H1 (cell line): ENCODE data around the gene CCDC137. TPM values are rescaled to one million over a fixed set of nuclear protein-coding genes. Genes with fewer than 3 reads are reported as not detected.

ENCODE experiments used
- CTCF ChIA-PET: fragments of 300-600 bp; sonication (Branson Sonifier 250); formaldehyde crosslinking; loops from one replicate; lab custom pipeline; 2021; ENCODE audit not compliant: partially characterized antibody; lab: Charles Lee
- POLR2A ChIA-PET: fragments of 300-600 bp; sonication (Branson Sonifier 250); formaldehyde crosslinking; loops from one replicate; lab custom pipeline; 2021; ENCODE audit warnings: inconsistent platforms; ENCODE audit not compliant: partially characterized antibody; lab: Charles Lee
- DNase-seq, 2 experiments: peaks; one replicate each; pipeline versions ENCODE4 v3.0.0 to v3.0.0-alpha.2; 2010 to 2022; ENCODE audit warnings: low spot score in 2 of 2, low read depth in 1 of 2, mixed read lengths in 1 of 2
- FAIRE-seq: peaks from 2 replicates; lab custom pipeline; 2011; peaks lifted over from hg19 to GRCh38; lab: Jason Lieb, UNC
- H2AFZ ChIP-seq: 2 replicates; pipeline ENCODE4 v1.8.1; 2012; ENCODE audit warnings: low read length, inconsistent platforms
- H2AK5ac ChIP-seq: 2 replicates; pipeline ENCODE4 v1.6.1; 2013; ENCODE audit warnings: low read depth, low read length
- H2BK120ac ChIP-seq: replicated peaks from 2 replicates; pipeline ENCODE3; 2013; ENCODE audit warnings: low read depth, low read length, inconsistent platforms
- H2BK12ac ChIP-seq: 2 replicates; pipeline ENCODE4 v1.6.1; 2013; ENCODE audit warnings: low read depth, low read length
- H2BK15ac ChIP-seq: 2 replicates; pipeline ENCODE4 v1.6.1; 2013; ENCODE audit warnings: low read length
- H2BK20ac ChIP-seq: 2 replicates; pipeline ENCODE4 v1.6.1; 2013; ENCODE audit warnings: low read length
- H2BK5ac ChIP-seq: 2 replicates; pipeline ENCODE4 v1.6.1; 2013; ENCODE audit warnings: low read depth, low read length
- H3K14ac ChIP-seq: 2 replicates; pipeline ENCODE4 v1.6.1; 2013; ENCODE audit warnings: inconsistent platforms; ENCODE audit not compliant: insufficient read length
- H3K18ac ChIP-seq: 2 replicates; pipeline ENCODE4 v1.6.1; 2013; ENCODE audit warnings: low read length; ENCODE audit errors: extremely low read depth
- H3K23ac ChIP-seq: 2 replicates; pipeline ENCODE4 v1.6.1; 2013; ENCODE audit warnings: inconsistent platforms; ENCODE audit not compliant: insufficient read length
- H3K23me2 ChIP-seq: 2 replicates; pipeline ENCODE4 v1.6.1; 2013; ENCODE audit warnings: low read depth, low read length
- H3K27ac ChIP-seq: 2 replicates; pipeline ENCODE4 v1.6.1; 2011; ENCODE audit warnings: low read depth, low read length, inconsistent platforms
- H3K27me3 ChIP-seq, 4 experiments: replicated peaks in 1 of 4; 1 replicate in 1 of 4; 2 replicates in 3 of 4; pipeline versions ENCODE4 v1.6.1 to v1.8.1; 2011 to 2013; ENCODE audit warnings: low read length in 3 of 4, mild to moderate bottlenecking in 3 of 4, inconsistent platforms in 2 of 4, mixed read lengths in 2 of 4, moderate library complexity in 1 of 4; ENCODE audit not compliant: control insufficient read depth in 3 of 4, insufficient read depth in 3 of 4; ENCODE audit errors: extremely low read depth in 1 of 4
- H3K36me3 ChIP-seq, 4 experiments: 2 replicates each; pipeline versions ENCODE4 v1.6.1 to v1.8.1; 2011 to 2013; ENCODE audit warnings: mild to moderate bottlenecking in 4 of 4, low read length in 3 of 4, moderate library complexity in 2 of 4, control low read depth in 1 of 4, inconsistent platforms in 1 of 4; ENCODE audit not compliant: insufficient read depth in 4 of 4, control insufficient read depth in 2 of 4
- H3K4ac ChIP-seq: replicated peaks from 2 replicates; pipeline ENCODE3; 2013; ENCODE audit warnings: low read length, low read depth, mixed read lengths, inconsistent platforms; ENCODE audit not compliant: insufficient read length
- H3K4me1 ChIP-seq, 4 experiments: replicated peaks in 1 of 4; 1 replicate in 1 of 4; 2 replicates in 3 of 4; pipeline versions ENCODE4 v1.6.1 to v1.8.1; 2011 to 2013; ENCODE audit warnings: low read length in 3 of 4, inconsistent platforms in 2 of 4, mixed read lengths in 1 of 4; ENCODE audit not compliant: insufficient read depth in 4 of 4, control insufficient read depth in 3 of 4
- H3K4me2 ChIP-seq, 2 experiments: 2 replicates each; pipeline versions ENCODE4 v1.6.1 to v1.8.1; 2011 to 2013; ENCODE audit warnings: low read depth in 2 of 2, low read length in 2 of 2, control low read depth in 1 of 2, inconsistent platforms in 1 of 2, mild to moderate bottlenecking in 1 of 2; ENCODE audit not compliant: insufficient read depth in 1 of 2
- H3K4me3 ChIP-seq, 4 experiments: fragments of 200-600, 300-600 bp in 1 of 4; sonication (generic), shearing (Covaris generic), sonication (Bioruptor Twin) in 1 of 4; 2 replicates each; pipeline versions ENCODE4 v1.5.1 to v1.8.1; 2011 to 2016; ENCODE audit warnings: low read length in 4 of 4, low read depth in 3 of 4, control low read depth in 2 of 4, inconsistent platforms in 2 of 4, mild to moderate bottlenecking in 2 of 4, mixed read lengths in 1 of 4, moderate library complexity in 1 of 4; ENCODE audit not compliant: insufficient read depth in 2 of 4; ENCODE audit errors: extremely low read depth in 1 of 4
- H3K56ac ChIP-seq: replicated peaks from 2 replicates; pipeline ENCODE3; 2013; ENCODE audit warnings: low read depth, mild to moderate bottlenecking, mixed read lengths, low read length, inconsistent platforms; ENCODE audit not compliant: insufficient read length
- H3K79me1 ChIP-seq: 2 replicates; pipeline ENCODE4 v1.6.1; 2013; ENCODE audit warnings: low read depth, low read length, control low read depth
- H3K79me2 ChIP-seq, 2 experiments: 2 replicates each; pipeline versions ENCODE4 v1.6.1 to v1.8.1; 2012 to 2013; ENCODE audit warnings: low read length in 2 of 2, mild to moderate bottlenecking in 2 of 2, inconsistent platforms in 1 of 2; ENCODE audit not compliant: insufficient read depth in 2 of 2, control insufficient read depth in 1 of 2
- H3K9ac ChIP-seq, 4 experiments: replicated peaks in 1 of 4; 1 replicate in 1 of 4; 2 replicates in 3 of 4; pipeline versions ENCODE4 v1.6.1 to v1.8.1; 2011 to 2013; ENCODE audit warnings: low read depth in 3 of 4, low read length in 3 of 4, control low read depth in 2 of 4, mild to moderate bottlenecking in 2 of 4, moderate library complexity in 2 of 4, inconsistent platforms in 1 of 4; ENCODE audit errors: extremely low read depth in 1 of 4
- H3K9me3 ChIP-seq, 2 experiments: 2 replicates each; pipeline versions ENCODE4 v1.6.1 to v1.8.1; 2012 to 2013; ENCODE audit warnings: mild to moderate bottlenecking in 2 of 2, moderate library complexity in 2 of 2, control low read depth in 1 of 2, inconsistent platforms in 1 of 2, low read depth in 1 of 2, low read length in 1 of 2, mixed read lengths in 1 of 2; ENCODE audit not compliant: insufficient read depth in 2 of 2
- H4K20me1 ChIP-seq, 2 experiments: replicated peaks in 1 of 2; 2 replicates each; pipeline versions ENCODE3 to v1.8.1; 2011 to 2013; ENCODE audit warnings: inconsistent platforms in 2 of 2, low read length in 2 of 2, mild to moderate bottlenecking in 1 of 2; ENCODE audit not compliant: insufficient read depth in 2 of 2, control insufficient read depth in 1 of 2
- H4K5ac ChIP-seq: 2 replicates; pipeline ENCODE4 v1.6.1; 2013; ENCODE audit warnings: low read length, low read depth, mixed read lengths, inconsistent platforms; ENCODE audit not compliant: insufficient read length
- H4K8ac ChIP-seq: 2 replicates; pipeline ENCODE4 v1.8.0; 2013; ENCODE audit warnings: mild to moderate bottlenecking, moderate library complexity, low read length, inconsistent platforms; ENCODE audit not compliant: insufficient read depth; ENCODE audit errors: extremely low read depth
- H4K91ac ChIP-seq: replicated peaks from 2 replicates; pipeline ENCODE3; 2013; ENCODE audit warnings: low read length, mixed read lengths, inconsistent platforms; ENCODE audit not compliant: insufficient read length
- CTCF ChIP-seq, 3 experiments: IDR thresholded peaks; 1 replicate in 2 of 3; 2 replicates in 1 of 3; pipeline versions ENCODE4 v1.5.1 to v1.6.1; 2011; ENCODE audit warnings: low read length in 3 of 3, mild to moderate bottlenecking in 3 of 3, inconsistent platforms in 2 of 3, low read depth in 1 of 3, moderate library complexity in 1 of 3; ENCODE audit not compliant: insufficient read depth in 1 of 3; ENCODE audit errors: control extremely low read depth in 1 of 3
- POLR2A ChIP-seq, 2 experiments: IDR thresholded peaks; 1 replicate in 1 of 2; 2 replicates in 1 of 2; pipeline ENCODE4 v1.6.1; 2011; ENCODE audit warnings: low read depth in 2 of 2, low read length in 2 of 2, mild to moderate bottlenecking in 2 of 2; ENCODE audit errors: control extremely low read depth in 1 of 2
- WGBS, 2 experiments: shearing (Covaris generic) in 1 of 2; methylation state at CpG; one replicate each; pipeline versions ENCODE4 v1.1.6 to v1.1.7; 2013 to 2015; ENCODE audit warnings: low lambda C conversion rate in 2 of 2, mixed read lengths in 2 of 2, inconsistent platforms in 1 of 2, low coverage in 1 of 2, missing lambda C conversion rate in 1 of 2; ENCODE audit not compliant: insufficient replicate concordance in 2 of 2, insufficient coverage in 1 of 2, insufficient read length in 1 of 2; ENCODE audit errors: extremely low coverage in 1 of 2, missing lambda C conversion rate in 1 of 2; 5-methylcytosine and 5-hydroxymethylcytosine counted together
- polyA plus RNA-seq, 7 experiments: library from polyadenylated mRNA; depleted of rRNA in 3 of 7; stranded (reverse) in 5 of 7; unstranded in 2 of 7; fragments of >200 nt in 5 of 7; fragments of 200-250 nt in 2 of 7; gene quantifications; 1 replicate in 5 of 7; 2 replicates in 1 of 7; 4 replicates in 1 of 7; pipeline versions ENCODE4 v1.2.1 to v1.2.3, GENCODE V29; 2011 to 2013; ENCODE audit warnings: missing spikeins in 2 of 7, mixed read lengths in 2 of 7
- total RNA-seq: library from RNA; stranded (reverse); fragmentation: NEBNext Ultra II Directional; extraction: Animal tissue kit (Norgen Biotek cat#: 25700); gene quantifications from 2 replicates; pipeline ENCODE4 v1.2.1, GENCODE V29; 2021

The CCDC137 gene
- total and polyA plus RNA-seq, 2 of the 8 experiments (the other 6 are each of a cell fraction or from before 2014, with no cell fraction given) = 17.6 to 38.6 TPM

DNA sequence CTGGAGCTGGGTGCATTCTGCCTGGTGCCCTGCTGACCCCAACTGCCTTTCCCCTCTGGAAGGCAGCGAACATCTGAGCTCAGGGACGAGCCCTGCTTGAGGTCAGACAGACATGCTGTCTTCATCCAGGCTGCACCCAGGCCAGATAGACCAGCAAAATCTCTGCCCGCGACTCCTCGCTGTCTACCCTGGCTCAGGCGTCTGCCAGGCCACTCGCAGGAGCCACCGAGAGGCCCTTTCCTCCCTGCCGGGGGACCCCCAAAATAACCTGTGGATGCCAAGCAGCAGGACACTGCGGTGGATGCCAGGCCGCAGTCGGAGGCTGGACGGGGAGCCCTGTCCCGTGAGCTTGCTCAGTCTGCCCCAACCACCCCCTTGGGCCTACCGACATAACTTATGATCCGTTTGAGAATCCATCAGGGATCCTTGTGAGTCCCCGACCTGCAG, 42.2 kb downstream of the CCDC137 start:
- H3K18ac ChIP-seq = no peak overlapping the region
- ChIA-PET POLR2A (interaction anchor here (0.7 to 17.2 kb wide), 13 partner anchors 15 to 480 kb away, joined by 3 to 436 read pairs (median 3); partner anchors contain the start of genes ARL16, FAAP100, HGS and MCRIP1), CTCF (interaction anchor here (0.7 to 1.9 kb wide), 4 partner anchors 13 to 161 kb away, joined by 3 to 5 read pairs (median 4); partner anchors contain the start of genes ARL16 and HGS)
- H3K23me2 ChIP-seq = peaks cover 24% of the 10 kb centered on the region
- no peak overlapping the region for H2BK15ac ChIP-seq
- no peaks in the 10 kb centered on the region for H3K9me3 ChIP-seq
- no peak overlapping the region for H3K23ac ChIP-seq
- TF ChIP-seq POLR2A (IDR thresholded peaks at IDR 0.05; ENCODE audit: control extremely low read depth in 1 of 2, low read depth in 2 of 2, low read length in 2 of 2) (peak in 1 of 2 experiments; percentile 41; a peak in 2 of 3 replicates), CTCF (IDR thresholded peaks at IDR 0.05; ENCODE audit: control extremely low read depth in 1 of 3, insufficient read depth in 1 of 3, low read depth in 1 of 3, low read length in 3 of 3) (no peak)
- TF ChIP-seq, all 59 proteins: peak for 1
- no peak overlapping the region for H2BK5ac ChIP-seq
- peak overlapping the region; percentile 39 for H3K4ac ChIP-seq
- no peak overlapping the region for H3K4me2 ChIP-seq
- H3K14ac ChIP-seq = no peak overlapping the region
- no peak overlapping the region for H3K4me3 ChIP-seq
- H4K91ac ChIP-seq = no peak overlapping the region
- H3K36me3 ChIP-seq = peaks cover 20 to 28% (median 24%) of the 10 kb centered on the region in 4 experiments
- H2AK5ac ChIP-seq = no peak overlapping the region
- H4K8ac ChIP-seq = no peak overlapping the region
- H3K4me1 ChIP-seq = peaks cover 0 to 29% (median 23%) of the 10 kb centered on the region in 4 experiments; a peak in 5 of 7 replicates
- H3K27ac ChIP-seq = no peak overlapping the region
- no peak for DNase-seq
- H2BK120ac ChIP-seq = no peak overlapping the region
- H2BK20ac ChIP-seq = no peak overlapping the region
- H4K20me1 ChIP-seq = peaks cover 4 to 10% of the 10 kb centered on the region in 2 experiments
- no peaks in the 10 kb centered on the region; a peak in 2 of 7 replicates for H3K27me3 ChIP-seq
- H3K56ac ChIP-seq = no peak overlapping the region
- H2BK12ac ChIP-seq = no peak overlapping the region
- H2AFZ ChIP-seq = no peak overlapping the region
- no peak overlapping the region for H3K9ac ChIP-seq
- H4K5ac ChIP-seq = no peak overlapping the region
- 89% methylated on average over 17 of the region's 17 CpGs; no CpG with 5 or more reads in 1 of the 2 experiments for WGBS, 2 experiments
- H3K79me2 ChIP-seq = peaks cover 9 to 21% of the 10 kb centered on the region in 2 experiments; a peak in 3 of 4 replicates
- peaks cover 16% of the 10 kb centered on the region for H3K79me1 ChIP-seq
- FAIRE-seq = no peak
